Iris pigment epithelial cell (primary cell): ENCODE results near the gene SLC41A3.
"Not testable (repeated sequence)": the region's sequence is repeated elsewhere in the genome, so short reads cannot be mapped to it uniquely, and the experiment has no call there.

Source experiments
- DNase-seq: peaks from one replicate; pipeline ENCODE4 v3.0.0-alpha.2; 2011; ENCODE audit warnings: low read depth

SLC41A3 gene

DNA sequence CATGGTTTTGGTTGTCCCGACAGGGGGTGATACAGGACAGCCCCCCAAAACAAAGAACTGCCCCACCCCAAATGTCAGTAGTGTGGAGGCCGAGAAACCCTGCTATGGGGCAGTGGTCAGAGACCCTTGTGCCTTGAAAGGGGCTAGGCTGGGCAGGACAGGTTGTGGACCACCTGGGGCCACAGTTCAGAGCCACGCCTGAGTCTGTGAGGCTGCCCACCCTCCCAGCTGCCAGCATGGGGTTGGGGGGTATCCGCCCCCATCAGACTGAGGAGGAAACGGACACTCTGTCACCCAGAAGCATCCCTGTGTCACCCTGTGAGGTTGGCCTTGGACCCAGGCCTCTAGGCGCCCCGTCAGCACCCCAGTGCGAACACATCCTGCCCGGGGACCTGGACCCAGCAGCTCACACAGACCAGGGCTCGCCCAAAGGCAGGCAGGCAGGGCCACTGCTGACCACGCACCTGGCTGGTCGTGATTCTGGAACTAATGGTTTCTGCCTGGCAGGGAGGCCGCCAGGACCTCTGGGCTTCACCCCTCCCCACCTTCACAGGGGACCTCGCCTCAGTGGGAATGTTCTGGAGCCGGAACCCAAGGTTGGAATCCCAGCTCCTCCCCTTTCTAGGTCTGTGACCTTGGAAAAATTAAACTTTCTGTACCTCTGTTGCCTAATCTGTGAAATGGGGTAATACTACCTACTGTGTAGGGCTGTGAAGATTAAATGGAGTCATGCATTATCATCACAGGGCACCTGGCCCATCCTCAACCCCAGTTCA lies 1.4 kb downstream of the SLC41A3 start:
- no peak for DNase-seq

DNA sequence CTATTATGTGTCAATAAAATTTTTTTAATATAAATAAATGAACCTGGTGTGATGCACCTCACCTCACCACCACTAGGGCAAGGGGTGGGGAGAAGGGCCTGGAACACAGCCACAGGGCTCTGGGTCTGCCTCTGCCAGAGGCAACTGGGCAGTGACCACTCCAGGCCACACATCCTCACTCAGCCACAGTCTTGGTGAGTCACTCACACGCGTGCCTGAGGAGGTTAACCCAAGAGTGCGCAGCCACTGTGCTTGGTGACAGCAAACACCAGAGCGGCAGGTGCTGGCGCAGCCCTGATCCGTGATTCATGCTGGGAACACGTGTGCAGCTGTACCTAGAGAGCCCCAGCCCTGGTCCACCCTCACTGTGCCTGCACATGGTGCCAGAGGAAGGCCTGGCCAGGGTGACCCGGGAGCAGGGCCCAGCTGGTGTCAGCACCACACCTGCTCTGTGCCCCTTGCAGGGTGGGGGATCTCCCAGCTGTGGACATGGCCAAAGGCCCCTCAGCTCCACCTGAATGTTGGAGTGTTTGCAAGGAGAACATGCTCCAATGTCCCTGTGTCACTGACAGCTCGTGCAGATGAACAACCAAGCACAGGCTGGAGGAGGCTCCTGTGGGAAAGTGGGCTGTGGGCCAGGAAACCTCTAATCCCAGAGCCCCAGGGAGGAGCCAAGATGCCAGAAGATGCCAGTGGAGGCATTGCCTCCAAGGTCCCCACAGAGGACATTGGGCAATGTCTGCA lies 2.1 kb downstream of the SLC41A3 start:
- peak; percentile 54 for DNase-seq

DNA sequence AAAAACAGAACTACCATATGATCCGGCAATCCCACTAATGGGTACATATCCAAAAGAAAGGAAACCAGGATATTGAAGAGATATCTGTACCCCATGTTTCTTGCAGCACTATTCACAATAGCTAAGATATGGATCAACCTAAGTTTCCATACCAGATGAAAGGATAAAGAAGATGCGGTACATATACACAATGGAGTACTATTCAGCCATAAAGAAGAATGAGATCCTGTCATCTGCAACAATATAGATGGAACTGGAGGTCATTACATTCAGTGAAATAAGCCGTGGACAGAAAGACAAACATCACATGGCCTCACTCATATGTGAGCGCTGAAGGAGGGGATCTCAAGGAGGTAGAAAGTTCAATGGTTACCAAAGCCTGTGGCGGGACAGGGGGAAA lies 3.0 kb downstream of the SLC41A3 start:
- DNase-seq = no peak

DNA sequence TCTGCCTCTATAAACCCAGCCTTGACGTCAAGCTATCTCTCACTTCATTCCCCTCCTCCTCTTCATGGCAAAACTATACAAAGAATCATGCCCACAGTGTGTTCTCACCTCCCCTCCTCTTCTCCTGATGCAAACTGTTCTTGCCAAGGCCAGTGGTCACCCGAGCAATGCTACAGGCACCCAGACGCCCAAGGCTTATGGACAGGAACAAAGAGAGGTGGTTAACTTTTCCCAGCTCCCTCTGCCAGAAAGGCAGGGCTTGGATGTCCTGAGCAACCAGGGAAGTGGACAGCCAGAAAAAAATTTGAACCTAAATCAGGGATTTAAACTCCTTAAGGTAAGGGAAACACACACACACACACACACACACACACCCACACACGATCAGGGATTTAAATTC lies 5.1 kb downstream of the SLC41A3 start:
- DNase-seq = no peak

DNA sequence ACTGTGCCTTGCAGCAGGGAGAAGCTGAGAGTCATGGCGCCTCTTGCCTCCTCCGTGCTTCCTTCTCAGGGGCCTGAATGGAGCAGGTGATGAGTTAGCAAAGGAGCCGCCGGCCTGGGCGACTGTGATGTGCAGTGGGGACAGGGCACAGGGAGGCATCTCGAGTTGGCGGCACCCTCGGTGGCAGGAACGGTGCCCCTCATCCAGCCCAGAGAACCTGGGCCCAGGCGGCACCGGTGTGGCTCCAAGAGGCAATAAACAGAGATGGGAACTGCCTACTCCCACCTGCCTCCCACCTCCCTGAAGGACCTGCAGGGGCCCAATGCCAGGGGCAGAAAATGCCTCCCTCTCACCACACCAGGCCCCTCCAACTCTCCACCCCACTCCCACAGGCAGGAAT lies 6.2 kb downstream of the SLC41A3 start:
- DNase-seq = no peak

DNA sequence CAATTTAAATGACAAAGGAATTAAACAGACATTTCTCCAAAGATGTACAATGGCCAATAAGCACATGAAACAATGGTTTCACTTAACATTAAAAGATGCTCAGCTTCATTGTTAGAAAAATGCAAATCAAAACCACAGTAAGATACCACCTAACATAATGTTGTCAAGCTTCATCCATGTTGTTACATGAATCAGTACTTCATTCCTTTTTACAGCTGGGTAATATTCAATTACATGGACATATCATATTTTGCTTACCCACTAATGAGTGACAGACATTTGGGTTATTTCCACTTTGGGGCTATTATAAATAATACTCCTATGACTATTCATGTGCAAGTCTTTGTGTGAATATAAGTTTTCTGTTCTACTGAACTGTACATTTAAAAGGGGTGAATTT lies 7.8 kb downstream of the SLC41A3 start:
- no peak for DNase-seq

DNA sequence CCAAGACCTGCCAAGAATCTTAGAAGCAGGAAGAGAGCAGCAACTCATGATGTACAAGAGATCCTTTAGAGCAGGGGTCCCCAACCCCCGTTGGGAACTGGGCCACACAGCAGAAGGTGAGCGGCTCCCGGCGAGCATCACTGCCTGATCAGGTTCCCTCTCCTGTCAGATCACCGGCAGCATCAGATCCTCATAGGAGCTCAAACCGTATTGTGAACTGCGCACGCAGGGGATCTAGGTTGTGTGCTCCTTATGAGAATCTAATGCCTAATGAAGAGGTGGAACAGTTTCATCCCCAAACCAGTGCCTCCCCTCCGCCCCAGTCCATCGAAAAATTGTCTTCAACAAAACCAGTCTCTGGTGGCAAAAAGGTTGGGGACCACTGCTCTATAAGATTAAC lies 13.8 kb downstream of the SLC41A3 start:
- no peak for DNase-seq

DNA sequence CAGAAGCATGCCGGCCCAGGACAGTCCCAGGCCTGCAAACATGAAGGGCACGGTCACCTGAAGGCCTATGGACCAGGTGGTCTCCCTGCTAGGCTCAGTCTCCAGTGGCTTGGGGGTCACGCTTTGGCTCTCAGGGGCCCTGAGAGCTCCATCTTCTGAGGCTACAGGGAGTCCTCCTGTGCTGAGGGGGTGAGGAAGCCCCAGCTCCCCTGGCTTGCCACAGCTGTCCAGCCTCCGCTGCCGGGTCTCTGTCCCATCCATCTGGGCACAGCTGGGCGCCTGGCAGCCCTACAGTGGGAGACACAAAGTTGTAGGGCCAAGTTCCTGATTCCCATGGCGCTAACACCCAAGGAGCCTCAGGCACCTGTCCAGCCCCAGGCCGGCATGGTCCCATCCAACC lies 16.0 kb downstream of the SLC41A3 start:
- DNase-seq = no peak

DNA sequence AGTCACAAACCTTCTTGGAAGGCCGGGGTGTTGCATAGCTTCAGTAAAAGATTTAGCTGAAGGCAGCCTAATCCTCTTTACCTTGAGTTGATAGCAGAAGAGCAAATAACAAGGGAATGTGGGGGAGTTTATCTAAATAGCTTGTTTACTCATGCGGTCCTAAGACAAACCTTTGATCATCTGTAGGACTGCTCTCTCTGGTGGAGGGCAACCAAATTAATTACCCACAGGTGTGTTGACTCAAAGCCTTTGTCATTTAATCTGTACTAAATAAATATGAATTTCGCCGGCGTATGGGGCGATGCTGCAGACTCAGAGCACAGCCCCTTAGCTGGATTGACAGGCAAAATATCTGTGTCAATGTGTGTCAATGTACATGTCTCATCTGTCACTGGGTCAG lies 17.2 kb downstream of the SLC41A3 start:
- DNase-seq = not testable (repeated sequence)

DNA sequence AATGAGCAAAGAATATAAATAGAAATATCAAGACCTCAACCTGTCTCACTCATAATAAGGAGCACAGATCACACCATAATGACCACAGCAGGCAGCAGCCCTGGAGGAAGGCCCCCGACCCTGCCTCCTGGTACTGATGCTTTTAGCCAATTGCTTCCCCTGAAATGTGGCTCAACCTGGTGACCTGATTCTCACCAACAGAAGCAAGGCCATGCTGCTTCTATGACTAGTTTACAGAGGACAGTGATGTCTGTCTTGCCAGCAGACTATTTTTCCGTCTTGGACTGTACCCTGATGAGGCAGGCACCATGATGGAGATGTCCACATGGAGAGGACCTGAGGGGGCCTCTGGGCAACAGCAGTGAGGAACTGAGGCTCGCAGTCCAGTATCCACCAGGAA lies 18.0 kb downstream of the SLC41A3 start:
- DNase-seq = no peak

DNA sequence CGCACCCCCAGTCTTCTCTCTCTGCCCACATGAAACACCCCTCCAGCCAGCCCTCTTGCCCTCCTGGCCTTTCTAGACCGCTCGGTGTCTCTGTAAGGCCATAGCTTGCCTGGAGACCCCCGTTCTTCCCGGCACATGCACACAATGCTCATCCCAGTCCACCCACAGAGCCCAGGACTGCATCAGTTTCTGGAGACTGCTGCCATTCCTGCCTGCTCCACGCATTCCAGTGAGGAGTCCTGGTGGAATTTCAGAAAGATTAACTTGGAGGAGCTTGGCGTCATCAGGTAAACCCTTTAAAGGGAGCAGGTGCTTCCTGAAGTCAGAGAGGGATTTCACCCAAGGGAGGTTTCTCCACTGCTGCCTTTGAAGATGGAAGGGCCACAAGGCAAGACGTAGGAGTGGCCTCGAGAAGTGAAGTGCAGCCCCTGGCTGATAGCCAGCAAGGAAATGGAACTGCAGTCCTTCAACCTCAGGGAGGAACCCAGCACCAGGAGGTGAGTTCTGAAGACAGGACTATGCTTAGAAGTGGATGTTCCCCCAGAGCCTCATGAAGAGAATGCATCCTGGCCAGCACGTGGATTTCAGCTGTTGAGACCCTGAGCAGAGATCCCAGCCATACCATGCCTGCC lies 19.2 kb downstream of the SLC41A3 start:
- DNase-seq = no peak

DNA sequence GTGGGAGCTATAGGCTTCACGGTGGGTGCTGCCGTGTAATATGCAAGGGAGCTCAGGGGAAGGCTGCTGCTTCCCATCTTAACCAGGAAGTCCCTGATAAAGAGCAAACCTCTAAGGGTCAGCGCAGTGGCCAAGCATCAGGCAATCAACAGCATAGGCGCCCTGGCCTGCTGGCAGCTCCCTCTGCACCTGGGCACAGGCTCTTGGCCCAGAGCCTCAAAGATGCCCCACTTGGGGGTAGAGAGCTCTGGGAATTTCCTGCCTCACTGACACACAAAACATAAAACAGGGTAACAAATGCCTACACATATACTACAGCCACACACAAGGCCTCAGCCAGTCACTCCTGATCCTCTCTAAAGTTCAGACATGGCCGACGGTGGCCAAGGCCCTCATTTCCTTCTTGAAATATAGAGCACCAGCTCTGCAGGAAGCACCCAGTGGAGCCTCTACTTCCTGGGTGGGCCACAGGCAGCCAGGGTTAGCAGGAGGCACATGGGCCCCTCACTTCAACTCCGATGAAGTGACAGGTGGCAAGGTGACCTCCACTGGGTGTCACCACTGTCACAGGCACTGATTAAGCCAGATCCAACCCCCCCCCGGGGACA lies 20.5 kb downstream of the SLC41A3 start:
- no peak for DNase-seq

DNA sequence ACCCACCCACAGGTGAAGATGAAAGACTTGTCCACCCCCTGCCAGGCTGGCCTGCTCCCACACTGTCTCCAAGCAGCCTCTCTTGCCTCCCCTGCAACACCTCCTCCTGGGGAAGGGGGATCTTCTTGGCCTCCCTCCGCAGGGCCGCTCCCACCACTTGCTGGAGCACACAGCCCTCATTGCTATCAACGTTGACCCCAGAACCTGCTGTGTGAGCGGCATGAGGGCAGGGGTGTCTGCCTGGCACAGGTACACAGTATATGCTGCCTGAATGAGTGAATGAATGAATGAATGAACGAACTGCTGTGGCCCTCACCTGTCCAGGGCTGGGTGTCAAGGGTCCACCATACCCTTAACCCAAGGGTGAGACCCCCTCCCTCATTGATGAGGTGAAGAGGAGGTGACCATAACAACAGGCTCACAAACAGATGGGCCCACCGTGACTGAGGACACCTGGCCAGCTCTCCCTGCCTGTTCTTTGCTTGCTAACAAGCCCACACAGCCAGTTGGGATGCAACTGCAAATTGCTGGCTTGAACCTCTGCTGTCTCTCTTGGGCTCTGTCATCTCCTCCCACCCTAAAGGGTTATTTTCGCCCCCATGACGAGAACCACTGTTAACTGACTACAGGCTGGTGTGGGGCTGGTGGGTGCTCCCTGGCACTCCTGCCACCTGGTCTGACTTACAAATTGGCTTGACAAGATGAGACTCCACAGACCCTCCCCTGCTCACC lies 22.5 kb downstream of the SLC41A3 start:
- DNase-seq = no peak

DNA sequence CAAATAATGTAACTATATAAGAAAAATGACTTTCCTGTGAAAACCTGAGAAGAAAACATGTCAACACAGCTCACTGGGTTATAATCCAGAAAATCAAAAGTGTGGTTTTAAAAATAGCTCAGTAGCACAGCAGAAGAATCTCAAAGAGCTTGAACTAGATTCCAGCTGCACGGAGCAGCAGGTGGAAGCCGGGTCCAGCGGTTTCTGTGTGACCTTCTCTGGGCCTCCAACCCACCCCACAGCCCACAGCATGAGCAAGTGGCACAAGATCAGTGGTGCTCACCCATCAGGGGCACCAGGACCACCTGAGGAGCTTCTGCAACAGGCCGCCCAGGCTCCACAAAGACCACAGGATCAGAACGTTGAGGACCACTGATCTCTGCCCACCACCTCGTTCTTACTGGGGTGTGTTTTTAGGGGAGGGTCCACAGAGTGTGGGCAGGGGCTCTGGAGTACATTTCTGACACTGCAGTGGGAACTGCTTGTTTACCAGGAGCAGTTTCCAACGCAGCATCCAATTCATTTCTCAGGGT lies 23.2 kb downstream of the SLC41A3 start:
- DNase-seq = no peak

DNA sequence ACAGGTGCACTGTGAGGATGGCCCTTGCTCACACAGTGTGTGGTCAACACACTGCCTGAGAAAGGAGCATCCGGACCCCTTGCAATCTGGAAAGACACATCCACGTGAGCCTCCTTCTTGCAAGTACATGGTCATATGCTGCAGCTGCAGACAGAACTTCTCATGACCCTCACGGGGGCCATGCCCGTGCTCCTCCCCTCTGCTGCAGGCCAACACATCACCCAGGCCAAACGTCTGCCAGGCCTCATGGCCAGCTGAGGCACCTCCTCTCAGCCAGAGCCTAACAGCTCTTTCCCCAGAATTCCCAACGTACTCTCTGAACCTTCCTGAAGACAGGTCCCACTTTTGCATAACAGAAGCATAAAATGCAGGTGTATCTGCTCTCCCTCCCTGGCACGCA lies 25.3 kb downstream of the SLC41A3 start:
- DNase-seq = no peak

DNA sequence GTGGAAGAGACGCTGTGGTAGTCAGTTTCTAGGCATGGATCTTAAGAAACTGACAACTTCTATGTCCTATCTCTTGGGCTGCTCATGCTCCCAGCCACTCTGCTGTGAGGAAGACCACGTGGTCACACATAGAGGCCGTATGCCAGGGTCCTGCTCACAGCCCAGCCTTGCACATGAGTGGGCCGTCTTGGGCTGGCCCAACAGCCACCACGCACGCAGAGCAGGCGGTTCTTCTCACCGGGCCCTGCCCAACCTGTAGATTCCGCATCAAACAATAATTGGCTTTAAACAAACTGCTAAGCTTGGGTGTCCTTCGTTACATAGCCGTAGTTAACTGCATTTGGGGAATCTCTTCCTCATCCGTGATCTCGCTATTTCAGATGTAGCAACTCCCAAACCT lies 26.0 kb downstream of the SLC41A3 start:
- no peak for DNase-seq

DNA sequence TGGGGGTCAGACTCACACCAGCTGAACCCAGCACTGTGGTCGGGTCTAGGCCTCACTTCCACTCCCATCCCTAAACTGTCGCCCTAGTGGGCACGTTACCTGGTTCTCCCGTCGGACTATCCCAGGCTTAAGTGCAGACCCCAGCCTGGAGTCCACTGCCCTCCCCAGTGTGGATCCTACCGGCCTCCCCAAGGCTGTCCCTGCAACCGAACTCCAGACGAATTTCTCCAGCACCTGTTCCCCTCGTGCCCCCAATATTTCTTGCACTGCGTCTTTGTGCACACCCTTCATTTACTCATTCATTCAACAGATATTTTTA lies 26.5 kb downstream of the SLC41A3 start:
- DNase-seq = no peak

DNA sequence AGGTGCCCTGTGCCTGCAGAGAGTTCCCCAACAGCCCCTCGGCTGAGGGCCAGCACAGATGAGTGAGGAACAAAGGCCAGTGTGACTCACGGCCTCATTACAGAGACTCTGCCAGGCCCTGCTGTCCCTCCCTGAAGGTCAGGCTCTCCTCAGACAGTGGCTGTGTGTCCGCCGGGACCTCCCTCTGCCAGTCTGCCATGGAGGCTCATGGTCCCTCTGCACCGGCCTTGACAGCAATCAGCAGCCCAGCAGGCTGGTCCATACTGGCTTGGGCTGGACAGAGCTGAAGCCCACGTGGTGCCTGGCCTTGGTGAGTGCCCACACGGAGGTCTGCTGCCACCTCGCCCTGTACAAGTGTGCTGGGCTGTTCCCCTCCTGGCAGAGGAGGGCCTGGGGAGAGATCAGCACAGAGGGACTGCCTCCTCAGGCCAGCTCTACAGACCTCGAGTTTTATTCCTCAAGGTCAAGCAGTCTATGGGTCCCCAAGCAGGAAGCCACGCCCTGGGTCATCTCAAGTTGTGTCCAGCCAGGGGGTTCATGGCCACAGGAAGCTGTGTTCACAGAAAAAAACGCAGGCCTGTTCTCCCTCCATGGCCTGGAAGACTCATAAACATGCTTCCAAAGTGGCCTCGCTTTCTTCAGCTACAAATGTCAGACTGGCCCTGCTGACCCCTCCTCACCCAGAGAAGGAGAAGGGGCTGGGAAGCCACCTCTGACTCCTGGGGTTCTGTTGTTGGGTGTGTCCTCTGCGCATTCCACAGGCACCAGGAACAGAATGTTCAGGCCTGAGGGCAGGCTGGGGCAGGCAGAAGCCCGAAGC lies 27.0 kb downstream of the SLC41A3 start:
- DNase-seq = no peak

DNA sequence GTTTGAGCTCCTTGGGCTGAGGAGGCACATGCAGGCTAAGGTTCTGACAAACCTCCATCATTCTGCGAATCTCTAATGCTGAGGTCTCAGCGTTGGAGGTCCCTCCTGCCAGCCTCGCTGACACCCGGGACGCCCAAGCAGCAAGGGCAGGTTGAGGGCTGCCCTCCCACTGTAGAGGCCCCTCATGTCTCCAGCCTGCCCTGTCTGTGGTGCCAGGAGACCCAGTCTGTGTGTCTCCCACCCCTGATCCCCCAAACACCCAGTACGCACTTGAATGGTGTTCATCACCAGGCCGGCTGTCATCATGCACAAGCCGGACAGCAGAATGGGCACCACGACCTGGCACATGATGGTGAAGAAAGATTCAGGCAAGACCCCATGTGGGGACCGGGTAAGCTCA lies 27.8 kb downstream of the SLC41A3 start:
- no peak for DNase-seq

DNA sequence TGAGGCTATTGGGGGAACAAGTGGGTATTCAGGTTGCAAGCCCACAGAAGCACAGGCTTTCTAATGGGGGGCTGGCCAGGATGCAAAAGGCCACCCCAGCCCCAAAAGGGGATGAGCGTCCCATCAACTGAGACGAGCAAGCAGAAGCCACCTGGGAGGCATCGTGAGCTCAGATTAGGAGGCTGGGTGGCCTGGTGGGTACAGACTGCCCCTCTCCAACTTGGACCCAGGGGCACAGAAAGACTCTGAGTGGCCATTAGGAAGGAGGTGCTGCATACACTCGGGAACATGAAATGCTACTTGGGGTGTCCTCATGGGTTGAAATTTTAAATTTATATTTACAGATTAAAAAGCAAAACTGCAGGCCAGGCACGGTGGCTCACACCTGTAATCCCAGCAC lies 29.1 kb downstream of the SLC41A3 start:
- DNase-seq = no peak

DNA sequence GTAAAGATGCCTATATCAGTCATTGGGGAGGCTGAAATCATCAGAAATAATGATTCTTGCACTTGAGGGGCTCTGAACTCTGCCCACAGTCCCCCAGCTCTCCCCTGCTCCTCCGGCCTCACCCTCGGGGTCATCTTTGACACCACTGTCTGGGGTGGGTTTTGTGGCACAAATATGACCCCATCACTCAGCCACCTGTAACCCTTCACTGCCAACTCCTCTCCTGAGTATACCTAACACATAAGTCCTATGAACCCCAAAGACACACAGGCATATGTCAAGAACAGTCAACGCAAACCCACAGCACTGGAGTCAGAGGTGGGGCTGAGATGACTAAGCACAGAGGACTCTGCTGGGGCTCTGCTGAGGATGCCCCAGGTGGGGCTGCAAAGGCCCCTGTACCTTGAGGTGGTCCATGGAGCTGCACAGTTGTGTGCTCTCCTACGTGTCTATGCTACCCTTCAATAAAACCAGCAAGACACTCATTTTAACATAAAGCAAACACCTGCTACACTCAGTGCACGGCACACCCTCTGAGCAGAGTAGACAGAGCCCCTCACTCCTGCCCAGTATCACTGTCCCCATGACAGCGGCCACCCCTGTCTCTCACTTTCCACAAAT lies 29.9 kb downstream of the SLC41A3 start:
- DNase-seq = no peak
